ENCODE measurements around the gene GDPGP1.

DNA sequence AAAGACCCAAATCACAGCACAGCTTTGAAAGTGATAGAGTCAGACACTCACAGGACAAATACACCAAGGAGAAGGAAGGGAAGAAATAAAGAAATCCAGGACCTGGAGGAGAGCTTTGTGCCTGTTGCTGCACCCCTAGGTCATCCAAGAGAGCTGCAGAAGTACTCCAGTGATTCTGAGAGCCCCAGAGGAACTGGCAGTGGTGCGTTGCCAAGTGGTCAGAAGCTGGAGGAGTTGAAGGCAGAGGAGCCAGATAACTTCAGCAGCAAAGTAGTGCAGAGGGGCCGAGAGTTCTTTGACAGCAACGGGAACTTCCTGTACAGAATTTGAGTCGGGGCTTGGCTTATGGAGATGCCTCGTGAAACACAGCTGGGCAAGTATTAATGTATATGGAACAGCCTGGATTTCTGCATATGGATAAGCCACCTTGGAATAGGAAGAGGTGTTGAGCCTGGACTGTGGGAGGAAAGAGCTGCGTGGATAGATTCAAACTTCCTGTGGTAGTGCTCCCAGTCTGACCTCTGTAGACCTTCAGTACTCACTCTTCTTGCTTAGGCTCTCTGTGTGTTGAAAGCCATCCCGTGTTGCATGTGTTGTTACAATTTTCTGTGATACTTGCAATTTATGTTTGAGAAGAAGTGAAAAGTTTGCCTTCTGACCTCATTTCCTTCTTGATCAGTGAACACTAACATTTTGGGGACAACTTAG lies 37.6 kb downstream of the GDPGP1 start:
- TF ChIP-seq CTCF (IDR thresholded peaks at IDR 0.05) = no peak
- TF ChIP-seq POLR2A (IDR thresholded peaks at IDR 0.05) = no peak

Data from thyroid gland (tissue), 4 donors.